ENCODE results near the gene LILRA2. TPM values are rescaled to one million over a fixed set of nuclear protein-coding genes. Genes with fewer than 3 reads are reported as not detected.

Gene LILRA2
- total and polyA plus RNA-seq, 2 of the 8 experiments (the other 6 are each of a cell fraction or from before 2014, with no cell fraction given) = not detected

GRCh38 chr19:54556194-54556593, 17.4 kb upstream of the LILRA2 start:
- H3K27me3 ChIP-seq (replicated peaks in 1 of 4; ENCODE audit: control insufficient read depth in 3 of 4, extremely low read depth in 1 of 4, insufficient read depth in 3 of 4, low read length in 3 of 4) = no peaks in the 10 kb centered on the region
- no peak overlapping the region for H3K27ac ChIP-seq (ENCODE audit: low read depth, low read length)
- H2AFZ ChIP-seq (ENCODE audit: low read length) = no peak overlapping the region
- no peak overlapping the region for H3K56ac ChIP-seq (replicated peaks; ENCODE audit: insufficient read length, low read depth, low read length)
- H3K4me3 ChIP-seq (ENCODE audit: extremely low read depth in 1 of 4, insufficient read depth in 2 of 4, low read depth in 3 of 4, low read length in 4 of 4) = no peak overlapping the region
- ChIA-PET CTCF (ENCODE audit: partially characterized antibody) (no interaction called here), POLR2A (ENCODE audit: partially characterized antibody) (no interaction called here)
- no peak overlapping the region for H3K4me2 ChIP-seq (ENCODE audit: insufficient read depth in 1 of 2, low read depth in 2 of 2, low read length in 2 of 2)
- no peak overlapping the region for H4K8ac ChIP-seq (ENCODE audit: extremely low read depth, insufficient read depth, low read length)
- DNase-seq (ENCODE audit: low read depth in 1 of 2, low spot score in 2 of 2) = no peak
- H3K4me1 ChIP-seq (replicated peaks in 1 of 4; ENCODE audit: control insufficient read depth in 3 of 4, insufficient read depth in 4 of 4, low read length in 3 of 4) = no peaks in the 10 kb centered on the region; a peak in 2 of 7 replicates
- H3K23me2 ChIP-seq (ENCODE audit: low read depth, low read length) = peaks cover 5% of the 10 kb centered on the region; the same call in 1 of the 2 replicates
- no peak overlapping the region for H2BK12ac ChIP-seq (ENCODE audit: low read depth, low read length)
- H4K5ac ChIP-seq (ENCODE audit: insufficient read length, low read depth, low read length) = no peak overlapping the region
- no peak overlapping the region for H2BK120ac ChIP-seq (replicated peaks; ENCODE audit: low read depth, low read length)
- H3K79me2 ChIP-seq (ENCODE audit: control insufficient read depth in 1 of 2, insufficient read depth in 2 of 2, low read length in 2 of 2) = no peaks in the 10 kb centered on the region; a peak in 1 of 4 replicates
- no peak overlapping the region for H3K18ac ChIP-seq (ENCODE audit: extremely low read depth, low read length)
- no peak overlapping the region for H3K14ac ChIP-seq (ENCODE audit: insufficient read length)
- H2BK15ac ChIP-seq (ENCODE audit: low read length) = no peak overlapping the region
- no peak overlapping the region for H3K4ac ChIP-seq (replicated peaks; ENCODE audit: insufficient read length, low read depth, low read length)
- FAIRE-seq = no peak
- no peak overlapping the region for H2BK5ac ChIP-seq (ENCODE audit: low read depth, low read length)
- peaks cover 48 to 81% of the 10 kb centered on the region in 2 experiments for H3K9me3 ChIP-seq (ENCODE audit: insufficient read depth in 2 of 2, low read depth in 1 of 2, low read length in 1 of 2)
- no peak overlapping the region for H3K23ac ChIP-seq (ENCODE audit: insufficient read length)
- TF ChIP-seq BRCA1 (IDR thresholded peaks at IDR 0.05; ENCODE audit: low read depth, low read length) (no peak), ATF2 (IDR thresholded peaks at IDR 0.05; ENCODE audit: low read length) (no peak)
- peaks cover 0 to 2% of the 10 kb centered on the region in 2 experiments for H4K20me1 ChIP-seq (replicated peaks in 1 of 2; ENCODE audit: control insufficient read depth in 1 of 2, insufficient read depth in 2 of 2, low read length in 2 of 2)
- peaks cover 0 to 3% (median 0%) of the 10 kb centered on the region in 4 experiments; a peak in 2 of 8 replicates for H3K36me3 ChIP-seq (ENCODE audit: control insufficient read depth in 2 of 4, insufficient read depth in 4 of 4, low read length in 3 of 4)
- H3K79me1 ChIP-seq (ENCODE audit: low read depth, low read length) = no peaks in the 10 kb centered on the region
- H3K9ac ChIP-seq (replicated peaks in 1 of 4; ENCODE audit: extremely low read depth in 1 of 4, low read depth in 3 of 4, low read length in 3 of 4) = no peak overlapping the region
- no peak overlapping the region for H4K91ac ChIP-seq (replicated peaks; ENCODE audit: insufficient read length, low read length)
- 70% methylated on average over 1 of the region's 1 CpG; no CpG with 5 or more reads in 1 of the 2 experiments for WGBS, 2 experiments (ENCODE audit: extremely low coverage in 1 of 2, insufficient coverage in 1 of 2, insufficient read length in 1 of 2, insufficient replicate concordance in 2 of 2, low coverage in 1 of 2, low lambda C conversion rate in 2 of 2, missing lambda C conversion rate in 1 of 2)
- no peak overlapping the region for H2BK20ac ChIP-seq (ENCODE audit: low read length)
- no peak overlapping the region for H2AK5ac ChIP-seq (ENCODE audit: low read depth, low read length)

Data from H1 (cell line).